ENCODE data around the gene NT5C2.

NT5C2 gene

GRCh38 chr10:103066141-103067098 lies 126.7 kb downstream of the NT5C2 start:
- DNase-seq (ENCODE audit: low read depth in 3 of 3, low spot score in 1 of 3): no peak

- no peak for DNase-seq (ENCODE audit: low read depth in 3 of 3, low spot score in 1 of 3)
Observed at GRCh38 chr10:103064956-103065355, 128.1 kb downstream of the NT5C2 start.

GRCh38 chr10:103062854-103063590 lies 130.1 kb downstream of the NT5C2 start:
- no peak for DNase-seq (ENCODE audit: low read depth in 3 of 3, low spot score in 1 of 3)

DNA sequence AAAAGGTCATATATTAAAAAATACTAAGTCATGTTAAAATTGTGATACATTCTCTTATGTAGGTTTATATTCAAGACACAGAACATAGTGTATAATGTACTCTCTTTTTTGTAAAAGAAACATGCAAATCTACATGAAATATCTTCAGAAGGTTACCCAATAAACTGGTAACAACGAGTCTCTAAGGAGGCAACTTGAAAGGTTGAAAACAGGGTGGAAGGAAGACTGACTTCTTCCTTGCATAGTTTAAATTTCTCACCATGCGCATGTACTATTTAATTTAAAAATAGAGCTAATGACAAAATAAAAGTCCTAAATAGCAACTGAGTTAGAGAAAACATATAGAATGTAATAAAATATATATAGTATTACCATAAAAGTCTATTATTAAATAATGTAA lies 132.5 kb downstream of the NT5C2 start:
- no peak for DNase-seq (ENCODE audit: low read depth in 3 of 3, low spot score in 1 of 3)

DNA sequence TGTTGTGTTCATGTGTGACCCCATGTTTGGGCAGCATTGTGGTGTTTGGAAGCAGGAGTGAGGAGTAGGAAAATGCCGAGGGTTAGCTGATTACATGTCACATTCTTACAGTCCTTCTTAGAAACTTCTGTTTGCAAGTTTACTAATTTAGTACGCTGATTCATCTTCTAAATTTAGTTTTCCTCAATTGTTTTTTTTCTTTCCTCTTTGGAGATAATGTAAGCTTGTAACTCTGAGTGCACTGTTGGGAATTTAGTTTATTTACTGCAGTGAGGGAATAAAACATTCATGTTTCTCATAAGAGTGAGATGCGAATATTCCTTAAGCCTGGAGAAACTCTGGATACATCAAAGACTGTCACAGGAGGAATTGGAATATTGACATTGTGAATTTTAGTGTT lies 135.0 kb downstream of the NT5C2 start:
- DNase-seq (ENCODE audit: low read depth in 3 of 3, low spot score in 1 of 3): no peak

- no peak for DNase-seq (ENCODE audit: low read depth in 3 of 3, low spot score in 1 of 3)
Observed at GRCh38 chr10:103055105-103055504, 138.0 kb downstream of the NT5C2 start.

DNA sequence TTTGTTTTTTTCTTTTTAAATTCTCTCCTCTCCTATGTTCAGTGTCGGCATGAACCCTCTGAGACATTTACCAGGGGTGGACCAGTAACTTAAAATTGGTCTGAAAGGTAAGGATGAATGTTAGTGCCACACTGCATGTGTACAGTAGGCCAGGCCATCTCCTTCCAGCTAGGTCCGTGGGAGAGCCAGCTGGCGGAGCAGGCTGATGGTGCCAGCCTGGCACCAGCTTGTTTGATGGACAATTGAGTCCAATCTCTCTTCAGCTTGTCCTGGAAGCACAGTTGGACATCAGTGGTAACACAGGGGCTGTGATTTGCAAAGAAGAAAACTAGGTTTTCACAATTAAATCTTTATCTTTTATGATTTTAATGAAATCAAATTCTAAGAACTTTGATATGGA lies 138.5 kb downstream of the NT5C2 start:
- DNase-seq (ENCODE audit: low read depth in 3 of 3, low spot score in 1 of 3): no peak

DNA sequence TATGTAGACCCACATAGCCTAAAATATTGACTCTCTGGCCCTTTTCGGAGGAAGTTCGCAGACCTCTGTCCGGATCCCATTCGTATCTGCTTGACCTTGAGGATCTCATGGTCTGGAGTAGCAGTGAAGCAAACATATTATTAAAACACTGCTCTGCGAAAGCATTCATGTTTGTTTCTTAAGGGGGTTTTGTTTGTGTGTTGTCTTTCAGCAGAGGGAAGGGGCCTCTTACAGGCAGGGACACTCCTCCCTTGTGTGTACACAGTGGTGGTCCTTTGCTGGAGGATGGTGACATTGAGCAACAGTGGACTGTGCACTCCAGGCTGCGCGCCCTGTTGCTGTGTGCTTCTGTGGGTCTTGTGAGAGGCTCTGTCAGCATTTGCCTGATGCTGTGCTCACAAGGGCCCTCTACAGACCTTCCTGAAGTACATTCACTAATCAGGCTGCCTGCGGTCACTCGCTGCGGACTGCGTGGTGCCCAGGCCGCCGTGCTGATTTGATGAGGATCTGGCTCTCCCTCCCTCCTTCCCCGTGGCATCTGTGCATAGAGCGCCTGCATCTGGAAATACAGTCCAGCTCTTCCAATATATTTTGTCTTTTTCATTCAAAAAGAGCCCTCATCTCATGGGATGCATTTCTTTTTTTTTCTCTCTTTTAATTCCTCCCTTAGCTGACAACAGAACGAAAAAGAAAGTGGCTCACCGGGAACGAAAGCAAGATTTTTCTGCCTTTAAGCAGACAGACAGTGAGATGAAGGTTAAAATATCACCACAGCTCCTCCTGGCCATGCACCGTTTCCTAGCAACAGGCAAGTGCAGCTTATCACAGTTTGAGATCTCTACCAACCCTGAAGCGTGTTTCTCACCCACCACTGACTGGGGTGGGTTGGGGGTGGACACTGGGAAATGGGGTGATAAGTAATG lies 139.2 kb downstream of the NT5C2 start:
- peak in 1 of 3 donors; percentile 4 for DNase-seq (ENCODE audit: low read depth in 3 of 3, low spot score in 1 of 3)

- DNase-seq (ENCODE audit: low read depth in 3 of 3, low spot score in 1 of 3): no peak
Observed at GRCh38 chr10:103049237-103049636, 143.8 kb downstream of the NT5C2 start.

GRCh38 chr10:103047381-103047780 lies 145.7 kb downstream of the NT5C2 start:
- no peak for DNase-seq (ENCODE audit: low read depth in 3 of 3, low spot score in 1 of 3)

DNA sequence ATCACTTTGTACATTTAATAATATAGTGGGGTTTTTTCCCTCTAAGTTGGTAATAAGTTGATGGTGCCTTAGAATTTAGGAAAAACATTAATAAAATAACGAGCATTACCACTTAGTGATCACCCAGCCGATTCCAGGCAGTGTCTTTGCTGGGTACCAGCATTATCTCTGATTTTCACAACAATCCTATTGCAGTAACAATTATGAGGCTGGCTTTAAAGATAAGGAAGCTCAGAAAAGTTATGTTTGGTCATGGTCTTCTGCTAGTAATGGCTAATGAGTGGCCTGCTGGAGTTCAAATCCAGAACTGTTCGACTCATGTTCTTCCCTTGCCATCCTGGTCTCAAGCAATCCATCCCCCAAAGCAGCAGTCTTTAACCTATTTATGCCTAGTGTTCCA lies 147.1 kb downstream of the NT5C2 start:
- no peak for DNase-seq (ENCODE audit: low read depth in 3 of 3, low spot score in 1 of 3)

DNA sequence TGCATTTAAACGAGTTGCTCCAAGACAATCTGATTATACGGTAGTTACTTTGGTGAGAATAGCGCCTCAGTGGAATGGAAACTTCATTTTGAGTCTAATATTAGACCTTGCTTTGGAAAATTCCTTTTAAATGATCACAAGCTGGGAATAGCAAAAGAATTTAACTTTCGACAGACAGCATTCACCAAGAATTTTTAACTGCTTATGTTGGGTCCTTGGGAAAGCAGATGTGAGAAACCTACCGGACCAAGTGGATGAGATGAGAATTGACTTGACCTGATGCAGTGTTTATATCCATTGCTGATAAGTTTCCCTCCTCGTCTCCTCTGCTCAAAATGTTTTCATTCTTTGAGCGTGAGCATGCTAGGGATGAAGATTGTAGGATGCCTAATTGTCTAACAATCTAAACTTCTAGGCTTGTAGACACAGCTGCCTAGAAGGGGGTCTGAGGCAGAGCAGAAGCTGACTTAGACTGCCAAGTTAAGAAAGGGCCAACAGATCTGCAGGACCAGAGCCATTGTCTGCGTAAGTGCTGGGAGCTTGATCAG lies 148.1 kb downstream of the NT5C2 start:
- no peak for DNase-seq (ENCODE audit: low read depth in 3 of 3, low spot score in 1 of 3)

DNA sequence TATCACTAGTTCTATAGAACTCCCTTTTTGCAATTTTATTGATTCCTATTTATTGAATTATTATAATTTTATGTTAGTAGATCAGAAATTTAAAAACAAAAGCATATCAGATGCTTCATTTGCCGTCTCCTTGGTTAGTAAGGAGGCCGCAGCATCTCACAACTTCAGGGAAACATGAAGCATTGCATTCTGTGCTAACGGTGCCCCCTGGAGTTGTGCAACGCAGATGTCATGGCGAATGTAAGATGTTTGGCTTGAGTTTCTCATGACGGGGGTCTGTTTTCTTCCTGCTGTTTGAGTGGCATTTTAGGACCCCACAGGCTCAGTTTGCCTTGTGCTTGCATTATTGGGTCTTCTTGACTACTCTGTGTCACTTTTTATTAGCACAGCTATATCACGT lies 150.2 kb downstream of the NT5C2 start:
- DNase-seq (ENCODE audit: low read depth in 3 of 3, low spot score in 1 of 3): no peak

DNA sequence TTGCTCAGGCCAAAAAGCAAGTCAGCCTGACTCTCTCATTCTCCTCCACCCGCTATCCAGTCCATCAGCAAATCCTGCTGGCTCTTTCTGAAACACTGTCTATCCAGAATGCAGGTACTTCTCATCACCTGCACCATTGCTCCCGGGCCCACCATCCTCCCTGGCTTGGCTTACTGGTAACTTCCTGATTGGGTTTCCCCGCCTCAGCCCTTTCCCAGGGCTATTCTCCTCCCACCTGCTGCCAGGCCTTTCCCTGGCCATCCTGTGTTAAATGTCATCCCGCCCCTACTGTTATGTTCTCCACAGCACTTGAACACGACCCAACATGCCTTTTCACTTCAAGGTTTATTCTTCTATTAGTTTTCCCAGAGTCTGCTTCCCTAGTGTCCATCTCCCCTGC lies 150.9 kb downstream of the NT5C2 start:
- DNase-seq (ENCODE audit: low read depth in 3 of 3, low spot score in 1 of 3): no peak

- no peak for DNase-seq (ENCODE audit: low read depth in 3 of 3, low spot score in 1 of 3)
Observed at GRCh38 chr10:103041391-103041790, 151.7 kb downstream of the NT5C2 start.

DNA sequence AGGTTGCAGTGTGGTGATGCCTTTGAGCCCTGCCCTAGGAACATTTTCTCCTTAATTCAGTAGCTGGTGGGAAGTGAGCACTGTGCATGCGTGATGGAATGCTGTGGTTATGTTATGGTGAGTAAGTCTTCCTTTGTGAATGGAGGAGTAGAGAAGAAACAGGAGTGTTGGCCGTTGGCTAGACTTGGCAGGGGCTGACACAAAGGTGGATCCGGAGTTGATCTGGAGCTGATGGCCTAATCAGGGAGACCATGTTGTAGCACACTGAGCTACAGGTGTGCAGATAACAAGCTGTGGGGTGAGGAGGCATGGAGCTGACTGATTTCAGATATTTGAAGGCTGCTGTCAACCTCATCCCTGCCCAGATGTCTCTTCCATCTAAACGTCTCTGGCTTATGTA lies 152.7 kb downstream of the NT5C2 start:
- no peak for DNase-seq (ENCODE audit: low read depth in 3 of 3, low spot score in 1 of 3)

DNA sequence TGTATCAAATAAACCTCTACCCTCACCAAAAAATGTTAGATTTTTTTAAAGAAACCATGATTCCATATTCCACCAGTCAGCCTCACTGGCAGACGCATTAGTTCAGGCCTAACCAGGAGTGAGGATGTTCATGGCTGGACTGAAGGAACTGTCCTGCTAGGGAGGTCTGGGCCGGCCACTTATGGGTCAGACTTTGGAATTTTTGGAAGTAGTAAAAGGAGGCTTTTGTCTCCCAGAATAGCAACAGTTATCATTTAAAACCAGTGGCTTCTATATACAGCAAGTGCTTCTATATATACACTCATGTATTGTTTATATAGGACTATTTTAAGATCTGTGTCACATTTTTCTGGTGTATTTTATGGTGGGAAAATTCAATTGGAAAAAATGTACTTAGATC lies 154.5 kb downstream of the NT5C2 start:
- no peak for DNase-seq (ENCODE audit: low read depth in 3 of 3, low spot score in 1 of 3)

Measured in stimulated activated CD4-positive, alpha-beta T cell treated with anti-CD3 and anti-CD28 coated beads, TNF-alpha, amount 100 ng/mL, for 1 hour (primary cell).